GM19035 (cell line): ENCODE results near the gene RNF150.
"Not testable (repeated sequence)": the region's sequence is repeated elsewhere in the genome, so short reads cannot be mapped to it uniquely, and the experiment has no call there.

Experiments
- ATAC-seq: cut with Tn5 transposase; IDR thresholded peaks from one replicate; pipeline ENCODE4 v1.9.1; 2021; ENCODE audit not compliant: unreplicated experiment

The RNF150 gene

GRCh38 chr4:141078871-141079270 lies 54.4 kb downstream of the RNF150 start:
- ATAC-seq: no peak

- no peak for ATAC-seq
Measured at GRCh38 chr4:141077611-141078225, 55.6 kb downstream of the RNF150 start.

GRCh38 chr4:141075553-141075952 lies 57.7 kb downstream of the RNF150 start:
- ATAC-seq: no peak

- ATAC-seq: no peak
Measured at GRCh38 chr4:141074098-141074878, 59.0 kb downstream of the RNF150 start.

- no peak for ATAC-seq
Measured at GRCh38 chr4:141066690-141067089, 66.6 kb downstream of the RNF150 start.

GRCh38 chr4:141065872-141066271 lies 67.4 kb downstream of the RNF150 start:
- ATAC-seq: no peak

GRCh38 chr4:141062651-141063050 lies 70.6 kb downstream of the RNF150 start:
- ATAC-seq: no peak

GRCh38 chr4:141058591-141059512 lies 74.4 kb downstream of the RNF150 start:
- ATAC-seq: no peak

GRCh38 chr4:141057582-141057981 lies 75.7 kb downstream of the RNF150 start:
- no peak for ATAC-seq

GRCh38 chr4:141056473-141056872 lies 76.8 kb downstream of the RNF150 start:
- no peak for ATAC-seq

GRCh38 chr4:141054446-141054845 lies 78.8 kb downstream of the RNF150 start:
- no peak for ATAC-seq

- not testable (repeated sequence) for ATAC-seq
Measured at GRCh38 chr4:141050999-141051398, 82.3 kb downstream of the RNF150 start.

- no peak for ATAC-seq
Measured at GRCh38 chr4:141047228-141047884, 85.9 kb downstream of the RNF150 start.

GRCh38 chr4:141046255-141046654 lies 87.0 kb downstream of the RNF150 start:
- no peak for ATAC-seq

GRCh38 chr4:141045848-141046247 lies 87.4 kb downstream of the RNF150 start:
- ATAC-seq: no peak

GRCh38 chr4:141041021-141041476 lies 92.2 kb downstream of the RNF150 start:
- no peak for ATAC-seq

- no peak for ATAC-seq
Measured at GRCh38 chr4:141039156-141039555, 94.1 kb downstream of the RNF150 start.

GRCh38 chr4:141038428-141038827 lies 94.8 kb downstream of the RNF150 start:
- ATAC-seq: no peak

- ATAC-seq: no peak
Measured at GRCh38 chr4:141037446-141037845, 95.8 kb downstream of the RNF150 start.

- no peak for ATAC-seq
Measured at GRCh38 chr4:141036786-141037185, 96.5 kb downstream of the RNF150 start.

- no peak for ATAC-seq
Measured at GRCh38 chr4:141035920-141036319, 97.3 kb downstream of the RNF150 start.
